GM21515 (cell line): ENCODE data around the gene LRCH3.

Experiments
- ATAC-seq: cut with Tn5 transposase; IDR thresholded peaks from one replicate; pipeline ENCODE4 v1.9.1; 2021; ENCODE audit not compliant: unreplicated experiment

Gene LRCH3

DNA sequence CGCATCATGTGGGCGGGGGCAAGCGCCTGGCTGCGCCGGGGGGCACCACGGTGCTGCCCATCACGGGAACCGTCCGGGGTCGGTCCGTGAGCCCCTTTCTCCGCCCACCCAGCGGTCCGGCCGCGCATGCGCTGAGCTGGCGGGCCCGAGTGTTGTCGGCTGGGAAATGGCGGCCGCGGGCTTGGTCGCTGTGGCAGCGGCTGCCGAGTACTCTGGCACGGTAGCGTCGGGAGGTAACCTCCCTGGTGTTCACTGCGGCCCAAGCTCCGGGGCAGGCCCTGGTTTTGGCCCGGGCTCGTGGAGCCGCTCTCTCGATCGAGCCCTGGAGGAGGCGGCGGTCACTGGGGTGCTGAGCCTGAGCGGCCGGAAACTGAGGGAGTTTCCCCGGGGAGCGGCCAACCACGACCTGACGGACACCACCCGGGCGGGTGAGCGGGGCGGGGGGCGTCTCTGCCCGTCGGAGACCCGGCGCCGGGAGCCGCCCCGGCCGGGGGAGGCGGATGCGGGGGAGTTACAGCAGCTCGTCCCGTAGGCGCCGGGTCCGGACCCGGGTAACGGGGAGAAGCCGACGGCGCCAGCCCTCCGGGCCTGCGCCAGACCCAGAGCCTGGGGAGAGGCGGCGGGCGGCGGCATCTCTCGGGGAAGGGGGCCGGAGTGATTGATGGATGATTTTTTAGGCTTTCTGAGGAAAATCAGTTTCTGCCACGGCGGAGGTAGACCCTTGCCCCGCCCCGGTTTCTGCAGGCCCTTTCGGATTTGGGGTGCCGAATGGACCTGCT is at the start of gene LRCH3:
TSS of gene LRCH3 (plus strand) at position 142 of the 779 bp plus-strand sequence. CDS start at position 167, 25 bp downstream.
- ATAC-seq = peak; percentile 73

DNA sequence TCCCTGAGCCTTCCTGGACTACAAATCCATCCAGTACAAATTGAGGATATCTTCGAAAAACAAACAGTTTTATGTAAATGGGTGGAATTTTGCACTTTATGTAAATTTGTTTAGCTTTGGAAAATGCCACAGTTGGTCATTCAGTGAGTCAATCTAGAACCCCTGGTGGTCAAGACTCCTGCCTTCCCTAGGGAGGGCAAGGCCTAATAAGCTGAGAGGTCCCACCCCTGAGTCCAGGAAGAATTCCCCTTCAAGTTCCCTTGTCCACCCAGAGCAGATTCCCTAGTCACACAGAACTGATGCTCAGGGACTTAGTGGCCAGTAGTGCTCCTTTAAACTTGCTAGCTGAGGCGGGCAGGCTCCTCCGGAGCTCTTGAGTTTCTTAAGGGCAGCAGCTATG is 48.3 kb upstream of the LRCH3 start:
- no peak for ATAC-seq

DNA sequence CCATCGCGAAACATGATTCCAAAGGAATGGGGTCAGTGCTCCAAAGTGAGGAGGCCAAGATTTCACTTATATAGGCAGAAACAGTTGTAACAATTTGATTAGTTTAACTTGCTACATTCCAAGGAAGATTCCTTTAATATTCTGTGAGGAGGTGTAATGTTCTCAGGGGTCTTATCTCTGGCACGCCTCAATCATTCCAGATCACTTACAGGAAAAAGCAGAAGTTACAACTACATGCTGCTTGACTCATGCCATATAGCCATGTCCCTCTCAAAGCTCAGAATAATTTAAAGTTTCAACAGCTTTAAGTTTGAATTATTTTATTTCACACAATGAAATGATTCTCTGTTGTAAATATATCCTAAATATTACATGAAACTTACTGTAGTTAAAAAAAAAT is 44.8 kb upstream of the LRCH3 start:
- no peak for ATAC-seq

DNA sequence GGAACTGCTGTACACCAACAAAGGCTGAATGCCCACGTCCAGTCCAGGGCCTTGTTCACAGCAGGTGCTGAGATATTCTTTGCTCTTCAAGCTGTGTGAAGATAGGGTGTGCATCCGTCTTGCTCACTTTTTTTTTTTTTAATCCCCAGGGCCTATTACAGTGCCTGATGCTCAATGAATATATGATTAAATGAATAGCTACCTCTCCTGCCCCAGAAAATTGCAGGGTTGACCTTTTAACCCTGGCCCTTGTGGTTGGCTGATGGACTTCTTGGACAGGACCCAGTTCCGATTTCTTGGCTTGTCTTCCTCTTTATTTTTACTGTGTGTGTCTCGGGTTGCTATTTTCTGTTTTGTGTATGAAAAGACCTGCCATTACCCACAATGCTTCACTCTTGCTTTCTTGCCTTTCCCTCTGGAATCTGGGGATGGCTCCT is 44.2 kb upstream of the LRCH3 start:
- ATAC-seq = no peak

DNA sequence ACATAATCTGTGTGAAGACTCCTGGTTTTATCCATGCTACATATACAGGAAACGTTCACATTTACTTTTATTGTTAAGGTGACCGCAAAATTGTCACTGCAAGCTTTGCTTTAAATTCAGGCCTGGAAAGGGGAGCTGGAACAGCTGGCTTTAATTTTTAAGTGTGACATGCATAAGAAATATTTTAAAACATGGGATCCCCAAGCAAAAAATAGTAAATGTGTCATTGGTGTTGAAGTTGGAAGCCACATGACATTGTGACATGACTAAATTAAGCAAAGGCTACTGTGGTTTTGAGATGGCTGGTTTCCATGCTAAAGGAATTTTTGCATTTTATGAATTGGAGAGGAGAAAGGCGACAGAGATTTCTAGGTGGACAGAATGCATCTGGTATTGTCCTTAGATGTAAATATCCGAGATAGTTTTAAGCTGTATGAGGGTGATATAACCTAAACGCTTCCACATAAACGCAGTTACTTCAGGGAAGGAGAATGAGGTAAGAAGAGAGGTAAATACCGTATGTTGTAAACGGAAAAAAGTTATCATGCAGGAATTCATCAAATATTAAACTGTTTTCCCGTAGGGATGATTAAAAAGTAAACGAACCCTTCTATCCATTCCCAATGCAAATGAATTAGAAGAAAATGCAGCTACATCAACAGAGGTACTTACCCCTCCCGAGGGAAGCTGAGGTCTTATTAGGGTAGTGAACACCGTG is 42.3 kb upstream of the LRCH3 start:
- no peak for ATAC-seq

DNA sequence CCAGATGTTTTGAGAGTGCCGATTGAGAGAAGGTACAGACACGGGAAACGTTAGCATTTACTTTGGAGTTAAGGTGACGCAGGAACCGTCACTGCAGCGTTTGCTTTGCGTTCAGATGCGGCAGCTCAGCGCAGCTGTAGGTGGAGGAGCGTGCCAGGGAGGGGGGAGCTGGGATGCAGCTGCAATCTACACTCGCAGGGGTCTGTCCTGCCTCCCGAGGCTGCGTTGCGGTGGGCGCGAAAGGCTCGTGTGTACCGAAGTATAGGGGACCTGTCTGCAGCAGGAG is 41.8 kb upstream of the LRCH3 start:
- ATAC-seq = peak; percentile 38

DNA sequence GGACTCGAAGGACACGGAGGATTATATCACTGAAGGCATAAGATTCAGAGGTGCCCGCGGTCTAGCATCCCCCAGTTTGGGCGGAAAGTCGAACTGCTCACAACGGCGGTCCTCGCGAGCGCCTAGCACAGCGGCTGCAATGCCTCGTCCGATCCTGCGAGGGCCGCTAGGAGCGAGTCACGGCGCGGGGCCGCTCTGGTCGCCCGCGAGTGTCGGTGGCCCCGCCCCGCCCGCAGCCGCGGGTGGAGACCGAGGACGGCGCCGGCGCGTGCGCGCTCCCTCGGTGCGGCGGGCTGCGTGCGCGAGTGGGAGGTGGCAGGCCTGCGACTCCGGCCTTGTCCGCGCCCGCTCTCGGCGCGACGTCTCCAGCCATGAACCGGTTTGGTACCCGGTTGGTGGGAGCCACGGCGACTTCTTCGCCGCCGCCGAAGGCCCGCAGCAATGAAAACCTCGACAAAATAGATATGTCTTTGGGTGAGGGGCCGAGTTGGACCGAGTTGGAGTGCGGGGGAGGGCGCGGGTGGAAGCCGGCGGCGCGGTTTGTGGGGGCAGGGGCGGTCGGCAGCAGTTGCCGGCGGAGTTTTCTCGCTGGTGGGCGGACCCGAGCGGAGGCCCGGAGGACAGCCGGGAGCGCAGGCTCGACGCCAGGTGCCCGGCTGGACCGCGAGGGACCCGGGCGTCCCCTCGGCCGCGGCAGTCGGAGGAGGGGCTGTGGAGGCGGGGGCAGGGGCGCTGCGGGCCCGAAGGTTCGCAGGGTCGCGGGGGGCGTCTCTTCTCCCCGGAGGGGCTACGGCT is 41.3 kb upstream of the LRCH3 start, which contains the start of gene FYTTD1:
TSS of gene FYTTD1 (plus strand) at position 283 of the 795 bp plus-strand sequence. CDS start at position 372, 89 bp downstream.
- peak; percentile 70 for ATAC-seq

DNA sequence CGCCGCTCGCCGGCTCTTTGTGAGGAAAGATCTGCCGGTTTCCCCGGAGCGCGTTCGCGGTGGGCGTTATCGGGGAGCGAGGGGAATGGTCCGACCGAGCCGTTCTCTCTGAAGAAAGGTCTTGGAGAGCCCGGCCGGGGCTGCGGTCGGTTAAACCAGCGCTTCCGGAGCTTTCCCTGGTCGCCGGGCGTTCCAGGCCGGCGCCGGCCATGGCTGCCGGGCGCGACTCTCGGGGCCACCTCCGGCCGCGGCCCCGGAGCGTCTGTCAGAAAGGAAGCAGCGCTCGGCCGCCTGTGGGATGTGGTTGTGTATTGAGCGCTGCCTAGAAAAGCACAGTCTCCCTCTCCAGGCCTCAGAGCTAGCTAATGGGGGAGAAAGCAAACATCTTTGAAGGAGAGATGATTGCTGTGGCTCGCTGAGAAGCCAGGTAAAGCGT is 40.6 kb upstream of the LRCH3 start:
- ATAC-seq = peak; percentile 52

DNA sequence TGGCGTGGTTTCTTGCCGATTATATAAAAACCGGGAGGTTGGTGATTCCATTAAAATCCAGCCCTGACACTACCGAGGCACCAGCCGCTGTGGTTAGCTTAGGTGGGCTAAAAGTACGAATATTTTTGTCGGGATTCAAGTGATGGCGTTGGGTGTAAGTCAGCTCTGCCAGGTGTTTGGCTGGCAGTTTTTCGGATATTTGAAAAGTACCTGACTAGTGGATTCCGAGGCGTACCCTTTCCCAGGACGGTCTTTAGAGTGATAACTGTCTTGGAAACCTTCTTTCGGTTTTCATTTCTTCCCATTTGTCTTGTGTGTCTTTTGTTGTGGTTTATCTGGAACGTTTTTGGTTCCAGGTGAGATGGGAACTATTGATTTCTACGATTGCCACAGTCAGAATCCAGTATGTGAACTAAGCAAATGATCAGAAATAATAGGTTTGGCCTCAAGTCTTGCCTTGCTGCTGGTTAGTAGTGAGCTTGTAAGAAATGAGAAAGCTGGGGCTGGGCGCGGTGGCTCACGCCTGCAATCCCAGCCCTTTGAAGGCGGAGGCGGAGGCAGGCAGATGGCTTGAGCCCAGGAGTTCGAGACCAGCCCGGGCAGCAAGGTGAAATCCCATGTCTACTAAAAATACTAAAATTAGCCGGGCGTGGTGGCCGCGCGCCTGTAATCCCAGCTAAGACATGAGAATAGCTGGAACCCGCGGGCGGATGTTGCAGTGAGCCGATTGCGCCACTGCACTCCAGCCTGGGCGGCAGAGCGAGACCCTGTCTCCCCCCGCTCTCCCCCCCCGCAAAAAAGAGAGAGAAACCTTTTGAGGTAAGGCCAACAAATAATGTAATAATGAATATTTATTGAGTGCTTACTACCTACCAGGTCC is 40.0 kb upstream of the LRCH3 start:
- peak; percentile 0 for ATAC-seq

DNA sequence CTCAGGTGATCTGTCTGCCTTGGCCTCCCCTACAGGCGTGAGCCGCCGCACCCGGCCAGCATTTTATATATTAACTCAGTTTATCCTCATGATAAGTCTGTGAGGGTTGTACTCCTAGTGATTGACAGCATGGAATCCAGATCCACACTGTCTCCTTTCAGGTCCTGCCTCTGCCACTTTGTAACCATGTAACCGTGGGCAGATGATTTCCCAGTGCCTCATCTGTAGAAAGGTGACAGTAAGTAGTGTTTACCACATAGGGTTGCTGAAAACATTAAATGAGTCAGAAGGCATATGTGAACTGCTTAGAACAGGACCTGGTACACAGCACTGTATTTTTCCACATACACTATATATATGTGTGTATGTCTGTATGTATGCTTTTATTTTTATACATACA is 38.9 kb upstream of the LRCH3 start:
- ATAC-seq = no peak

DNA sequence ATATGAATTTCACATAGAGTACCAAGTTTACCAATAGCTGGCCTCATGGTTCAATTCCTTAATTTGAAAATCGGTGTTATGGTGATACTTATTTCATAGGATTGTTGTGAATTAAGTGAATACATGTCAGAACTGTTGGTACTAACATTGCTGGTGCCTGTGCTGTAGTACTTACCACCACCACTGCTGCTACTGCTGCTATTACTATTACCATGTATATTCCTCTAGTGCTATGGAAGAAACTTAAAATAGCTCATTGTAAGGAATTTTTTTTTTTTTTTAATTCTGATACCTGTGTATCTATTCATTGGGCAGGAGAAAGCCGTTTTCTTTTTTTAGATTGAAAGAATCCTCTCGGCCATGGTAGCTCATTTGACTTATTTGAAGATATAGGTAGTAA is 37.8 kb upstream of the LRCH3 start:
- no peak for ATAC-seq

DNA sequence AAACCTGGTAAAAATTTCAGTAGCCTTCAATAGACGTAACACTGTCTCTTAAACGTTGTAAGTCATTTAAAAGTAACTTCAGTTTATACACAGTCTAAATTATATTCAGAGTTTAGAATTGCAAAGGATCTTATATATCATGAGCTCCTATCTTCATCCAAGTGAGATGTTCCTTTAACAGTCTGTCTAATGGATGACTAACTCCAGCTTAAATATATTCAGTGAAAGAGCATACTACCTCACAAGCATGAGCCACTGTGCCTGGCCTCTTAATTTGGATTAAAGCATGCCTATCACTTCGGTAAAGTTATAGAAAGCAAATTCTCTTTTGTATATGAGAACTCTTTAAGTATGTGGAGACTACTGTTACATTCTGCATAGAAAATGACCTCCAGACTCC is 34.4 kb upstream of the LRCH3 start:
- no peak for ATAC-seq

DNA sequence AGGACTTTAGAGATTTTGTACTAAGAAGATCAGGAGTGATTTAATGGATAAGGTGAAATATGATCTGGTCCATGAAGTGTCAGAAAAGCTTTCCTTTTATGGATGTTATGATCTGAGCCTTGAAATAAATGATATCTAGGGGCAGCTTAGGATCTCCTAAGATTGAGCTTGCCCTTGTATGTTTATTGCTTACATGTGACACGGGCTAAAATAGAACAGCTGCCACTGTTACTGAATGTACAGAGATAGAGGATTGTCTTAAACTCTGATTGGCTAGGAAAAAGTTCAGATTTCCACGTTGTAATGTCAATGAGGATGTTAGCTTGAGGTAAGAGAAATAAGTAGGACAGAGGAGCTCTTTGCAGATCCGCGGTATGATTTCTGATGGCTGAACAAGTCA is 32.5 kb upstream of the LRCH3 start:
- ATAC-seq = no peak

DNA sequence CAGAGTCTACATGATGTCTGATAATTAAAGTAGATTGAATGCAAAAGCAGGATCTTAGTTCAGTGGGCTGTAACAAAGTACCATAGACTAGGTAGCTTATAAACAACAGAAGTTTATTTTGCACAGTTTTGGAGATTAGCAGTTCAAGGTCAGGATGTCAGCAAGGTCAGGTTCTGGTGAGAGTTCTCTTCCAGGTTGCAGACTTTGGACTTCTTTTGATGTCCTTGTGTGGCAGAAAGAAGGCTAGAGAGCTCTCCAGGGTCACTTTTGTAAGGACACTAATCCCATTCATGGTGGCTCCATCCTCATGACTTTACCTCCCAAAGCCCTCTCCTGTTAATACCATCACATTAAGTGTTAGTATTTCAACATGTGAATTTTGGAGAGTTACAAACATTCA is 29.3 kb upstream of the LRCH3 start:
- ATAC-seq = no peak

DNA sequence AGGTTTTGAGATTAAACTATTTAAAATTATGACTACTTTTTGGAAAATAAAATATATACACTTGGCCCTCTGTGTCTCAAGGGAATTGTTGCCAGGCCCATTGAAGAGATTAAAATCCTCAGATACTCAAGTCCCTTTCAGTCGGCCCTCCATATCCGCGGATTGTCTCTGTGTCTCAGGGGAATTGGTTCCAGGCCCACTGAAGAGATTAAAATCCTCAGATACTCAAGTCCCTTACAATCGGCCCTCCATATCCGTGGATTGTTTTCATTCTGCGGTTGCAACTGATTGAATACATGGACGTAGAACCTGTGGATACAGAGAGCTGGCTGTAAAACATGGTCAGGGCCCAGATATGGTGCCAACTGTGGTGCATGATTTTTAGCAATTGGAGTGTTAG is 15.7 kb upstream of the LRCH3 start:
- ATAC-seq = no peak

DNA sequence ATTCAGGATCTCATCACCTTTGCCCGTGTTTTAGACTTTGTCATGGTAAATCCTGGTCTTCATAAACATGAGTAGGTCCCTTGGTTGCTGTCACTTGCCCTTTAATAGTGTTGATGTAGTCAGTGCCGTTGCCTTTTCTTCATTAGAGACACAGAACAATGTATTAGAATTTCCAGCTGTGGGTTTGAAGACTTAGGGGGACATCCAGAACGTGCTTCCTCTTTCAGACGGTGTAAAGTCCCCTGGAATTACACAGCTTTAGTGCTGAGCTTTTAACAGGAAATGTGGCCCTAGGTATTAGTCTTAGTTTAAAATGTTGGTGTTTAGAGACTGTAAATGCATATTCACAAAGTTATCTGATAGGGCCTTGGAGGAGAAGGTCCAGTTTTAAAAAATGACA is 8.8 kb upstream of the LRCH3 start:
- no peak for ATAC-seq

DNA sequence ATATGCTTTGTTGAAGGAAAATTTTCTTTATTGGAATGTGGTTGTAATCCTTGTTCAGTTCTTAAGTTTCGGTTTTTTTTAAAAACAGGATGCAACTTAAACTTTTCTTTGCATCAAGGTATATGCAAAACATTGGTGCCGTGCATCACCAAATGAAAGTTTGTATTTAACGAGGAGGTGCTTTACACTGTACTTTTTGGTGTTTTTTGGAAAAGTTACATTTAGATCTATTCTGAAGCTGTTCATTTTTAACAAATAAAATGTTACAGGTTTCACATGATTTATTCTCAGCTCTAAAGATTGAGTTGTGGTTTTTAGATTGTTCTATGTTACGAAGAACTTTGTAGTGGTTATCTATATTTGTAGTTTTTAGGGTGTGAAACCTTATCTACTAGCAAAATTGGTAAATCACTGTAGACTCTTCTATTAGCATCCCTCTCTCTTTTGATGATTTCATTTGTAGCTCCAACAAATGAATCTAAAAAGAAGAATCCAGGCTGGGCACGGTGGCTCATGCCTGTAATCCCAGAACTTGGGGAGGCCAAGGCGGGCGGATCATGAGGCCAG is 7.0 kb upstream of the LRCH3 start:
- no peak for ATAC-seq

DNA sequence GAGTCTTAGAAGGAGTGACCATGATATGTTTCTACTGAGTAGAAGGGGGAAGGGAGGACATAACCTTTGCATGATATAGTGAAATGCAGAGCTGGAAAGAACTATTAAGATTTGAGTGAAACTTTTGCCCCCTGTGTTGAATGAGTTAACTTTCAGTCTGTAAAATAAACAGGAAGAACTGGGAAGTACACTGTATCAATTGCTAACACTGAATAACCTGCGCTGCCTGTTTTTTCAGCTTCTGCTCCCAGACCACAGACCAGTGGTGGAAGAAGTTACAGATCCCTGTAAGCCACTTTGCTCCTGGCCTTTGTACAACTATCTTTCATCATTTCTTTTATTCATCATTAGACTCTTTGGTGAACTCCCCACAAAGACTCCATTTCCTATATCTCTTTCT is 3.6 kb upstream of the LRCH3 start:
- ATAC-seq = no peak

DNA sequence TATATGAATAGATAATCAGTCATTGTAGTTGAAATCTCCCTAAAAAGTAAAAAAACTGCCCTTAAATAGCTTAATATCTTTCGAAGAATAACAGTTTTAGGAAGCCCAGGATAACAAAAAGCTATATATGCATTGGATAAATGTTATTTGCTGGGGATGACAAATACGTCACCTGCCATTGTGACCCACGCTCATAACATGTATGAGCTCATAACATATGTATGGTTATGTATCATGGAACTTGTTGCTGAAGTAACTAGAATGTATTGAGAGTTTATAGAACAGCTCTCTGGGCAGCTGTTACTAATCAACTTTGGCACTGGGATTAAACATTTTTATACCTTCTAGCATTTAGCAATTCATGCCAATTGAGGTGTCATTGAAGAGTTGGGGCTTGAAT is 1.7 kb upstream of the LRCH3 start:
- no peak for ATAC-seq

DNA sequence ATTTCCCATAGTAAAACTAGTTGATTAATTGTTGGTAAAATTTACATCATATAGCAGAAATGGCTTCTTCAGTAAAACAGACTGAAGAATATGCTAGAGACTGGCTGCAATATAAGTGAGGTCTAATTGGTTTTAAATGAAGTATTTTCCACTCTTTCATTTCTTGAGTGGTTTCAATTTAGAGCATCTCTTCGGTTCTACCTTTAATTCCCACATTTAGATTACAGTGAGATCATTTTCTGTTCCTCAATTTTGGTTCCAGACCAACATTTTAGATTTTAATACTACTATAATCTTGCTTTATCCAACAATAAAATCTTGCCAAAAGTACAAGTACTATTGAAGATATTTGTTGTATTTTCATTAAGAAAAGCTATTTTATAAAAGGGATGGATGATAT is 1.0 kb upstream of the LRCH3 start:
- ATAC-seq = no peak
